ENCODE results near the gene AP3B1.

Gene AP3B1

GRCh38 chr5:78260771-78261170, 33.7 kb downstream of the AP3B1 start:
- no peak for TF ChIP-seq CTCF (IDR thresholded peaks at IDR 0.05; ENCODE audit: low read depth, low read length, missing control alignments)
- DNase-seq (ENCODE audit: extremely low read depth, low read depth): no peak
- H3K4me3 ChIP-seq (replicated peaks; ENCODE audit: low read depth, low read length): no peak overlapping the region

GRCh38 chr5:78253201-78253600, 41.3 kb downstream of the AP3B1 start:
- H3K4me3 ChIP-seq (replicated peaks; ENCODE audit: low read depth, low read length): no peak overlapping the region
- no peak for TF ChIP-seq CTCF (IDR thresholded peaks at IDR 0.05; ENCODE audit: low read depth, low read length, missing control alignments)
- no peak for DNase-seq (ENCODE audit: extremely low read depth, low read depth)

- no peak for DNase-seq (ENCODE audit: extremely low read depth, low read depth)
- TF ChIP-seq CTCF (IDR thresholded peaks at IDR 0.05; ENCODE audit: low read depth, low read length, missing control alignments): no peak
- no peak overlapping the region for H3K4me3 ChIP-seq (replicated peaks; ENCODE audit: low read depth, low read length)
Observed at GRCh38 chr5:78252715-78253114, 41.8 kb downstream of the AP3B1 start.

- no peak for DNase-seq (ENCODE audit: extremely low read depth, low read depth)
- no peak for TF ChIP-seq CTCF (IDR thresholded peaks at IDR 0.05; ENCODE audit: low read depth, low read length, missing control alignments)
- no peak overlapping the region for H3K4me3 ChIP-seq (replicated peaks; ENCODE audit: low read depth, low read length)
Observed at GRCh38 chr5:78251663-78252284, 42.7 kb downstream of the AP3B1 start.

- no peak overlapping the region for H3K4me3 ChIP-seq (replicated peaks; ENCODE audit: low read depth, low read length)
- TF ChIP-seq CTCF (IDR thresholded peaks at IDR 0.05; ENCODE audit: low read depth, low read length, missing control alignments): no peak
- no peak for DNase-seq (ENCODE audit: extremely low read depth, low read depth)
Observed at GRCh38 chr5:78245136-78245535, 49.4 kb downstream of the AP3B1 start.

GRCh38 chr5:78243639-78244038, 50.9 kb downstream of the AP3B1 start:
- DNase-seq (ENCODE audit: extremely low read depth, low read depth): peak; percentile 33
- TF ChIP-seq CTCF (IDR thresholded peaks at IDR 0.05; ENCODE audit: low read depth, low read length, missing control alignments): no peak
- no peak overlapping the region for H3K4me3 ChIP-seq (replicated peaks; ENCODE audit: low read depth, low read length)

GRCh38 chr5:78243091-78243490, 51.4 kb downstream of the AP3B1 start:
- H3K4me3 ChIP-seq (replicated peaks; ENCODE audit: low read depth, low read length): no peak overlapping the region
- DNase-seq (ENCODE audit: extremely low read depth, low read depth): no peak
- TF ChIP-seq CTCF (IDR thresholded peaks at IDR 0.05; ENCODE audit: low read depth, low read length, missing control alignments): no peak

Data from HFF-Myc (cell line).